ENCODE data around the gene TPCN1.

Gene TPCN1

DNA sequence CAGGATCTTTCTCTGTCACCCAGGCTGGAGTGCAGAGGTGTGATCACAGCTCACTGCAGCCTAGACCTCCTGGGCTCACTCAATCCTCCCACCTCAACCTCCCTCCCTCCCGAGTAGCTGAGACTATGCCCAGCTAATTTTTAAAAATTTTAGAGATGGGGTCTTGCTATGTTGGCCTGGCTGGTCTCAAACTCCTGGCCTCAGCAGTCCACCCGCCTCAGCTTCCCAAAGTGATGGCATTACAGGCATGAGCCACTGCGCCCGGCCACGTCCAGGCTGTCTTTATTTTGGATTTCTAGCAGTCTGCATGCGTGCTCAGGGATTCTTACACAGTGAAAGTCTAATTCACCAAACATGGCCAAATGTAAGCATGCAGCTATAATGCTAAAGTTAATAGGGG is 95.9 kb downstream of the TPCN1 start:
- DNase-seq = no peak

DNA sequence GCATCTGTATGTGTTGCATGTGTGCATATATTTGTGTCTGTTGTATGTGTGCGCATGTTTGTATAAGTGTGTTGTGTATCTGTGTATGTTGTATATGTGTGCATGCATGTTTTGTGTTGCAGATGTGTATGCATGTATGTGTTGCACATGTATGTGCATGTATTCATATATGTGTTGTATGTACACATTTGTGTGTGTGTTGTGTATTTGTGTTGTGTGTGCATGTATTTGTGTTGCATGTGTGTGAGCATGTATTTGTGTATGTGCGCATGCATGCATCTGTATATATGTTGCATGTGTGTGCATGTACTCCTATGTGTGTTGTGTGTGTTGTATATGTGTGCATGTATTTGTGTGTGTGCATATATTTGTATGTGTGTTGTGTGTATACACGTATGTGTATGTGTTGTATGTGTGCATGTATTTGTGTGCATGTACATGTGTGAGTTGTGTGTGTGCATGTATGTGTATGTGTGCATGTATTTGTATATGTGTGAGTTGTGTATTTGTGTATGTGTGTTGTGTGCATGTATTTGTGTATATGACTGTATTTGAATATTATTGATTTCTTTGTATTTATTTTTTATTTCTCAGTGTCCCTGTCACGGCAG is 96.9 kb downstream of the TPCN1 start:
- DNase-seq = no peak

DNA sequence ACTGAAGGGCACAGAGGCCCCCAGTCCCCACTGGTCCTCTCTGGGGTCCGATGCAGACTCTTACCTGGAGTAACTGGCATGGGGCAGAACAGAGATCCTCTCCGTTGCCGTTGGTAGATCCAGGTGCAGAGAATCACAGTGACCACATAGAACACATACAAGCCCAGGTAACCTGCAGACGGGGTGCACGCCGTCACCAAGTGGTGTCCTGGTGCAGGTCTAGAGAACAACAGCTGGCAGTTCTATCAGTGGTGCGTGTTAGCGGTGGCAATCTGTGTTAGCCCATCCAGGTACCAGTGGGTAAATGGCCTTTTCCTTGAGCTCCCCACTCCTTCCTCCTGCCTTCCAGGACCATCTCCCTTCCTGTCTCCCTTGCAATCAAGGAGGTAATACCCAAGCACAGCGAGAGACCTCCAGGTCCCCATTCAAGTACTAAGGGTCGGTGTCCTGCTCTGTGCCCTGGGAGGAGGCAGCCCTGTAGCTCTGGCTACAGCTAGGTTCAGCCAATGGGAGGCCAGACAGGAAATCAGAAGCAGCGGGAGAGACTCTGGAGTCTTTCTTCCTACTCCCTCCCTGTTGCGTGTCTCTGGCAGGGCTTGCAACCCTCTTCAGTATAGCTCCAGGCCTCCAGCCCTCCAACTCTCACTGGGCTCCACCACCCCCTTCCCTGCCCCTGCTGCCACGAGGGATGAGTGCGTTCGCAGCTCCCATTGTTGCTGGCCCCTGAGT is 97.8 kb downstream of the TPCN1 start:
- DNase-seq = no peak

DNA sequence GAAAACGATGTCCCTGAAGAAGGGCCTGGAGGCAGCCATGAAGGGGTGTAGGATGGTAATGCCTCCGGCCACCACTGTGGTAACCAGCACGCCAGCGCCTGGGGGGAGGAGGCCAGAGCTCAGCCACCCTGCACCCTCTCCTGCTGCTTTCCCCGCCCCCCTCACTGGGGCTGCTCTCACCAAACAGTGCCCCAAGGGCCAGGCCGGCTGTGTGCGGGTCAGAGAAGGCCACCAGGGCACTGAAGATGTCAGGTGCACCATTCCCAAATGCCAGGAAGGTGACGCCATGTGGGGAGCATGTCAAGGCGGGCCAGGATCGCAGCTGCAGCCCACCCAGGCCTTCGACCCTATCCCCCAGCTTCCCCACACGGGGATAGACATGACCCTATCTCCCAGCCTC is 99.1 kb downstream of the TPCN1 start:
- no peak for DNase-seq

DNA sequence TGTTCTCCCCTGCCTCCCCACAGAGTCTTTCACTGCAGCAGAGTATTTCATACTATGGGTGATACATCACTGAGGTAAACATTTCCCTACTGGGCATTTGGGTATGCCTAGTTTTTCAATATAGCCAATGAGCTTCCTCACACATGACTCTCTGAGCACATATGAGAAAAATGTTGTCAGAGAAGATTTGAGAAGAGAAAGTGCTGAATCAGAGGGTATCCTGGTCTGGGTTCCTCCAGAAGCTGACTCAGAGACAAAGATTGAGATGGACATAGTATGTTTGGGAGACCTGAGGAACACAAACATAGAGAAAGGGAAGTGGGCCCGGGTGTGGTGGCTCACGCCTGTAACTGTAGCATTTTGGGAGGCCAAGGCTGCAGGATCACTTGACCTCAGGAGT is 101.1 kb downstream of the TPCN1 start:
- peak; percentile 75 for DNase-seq

DNA sequence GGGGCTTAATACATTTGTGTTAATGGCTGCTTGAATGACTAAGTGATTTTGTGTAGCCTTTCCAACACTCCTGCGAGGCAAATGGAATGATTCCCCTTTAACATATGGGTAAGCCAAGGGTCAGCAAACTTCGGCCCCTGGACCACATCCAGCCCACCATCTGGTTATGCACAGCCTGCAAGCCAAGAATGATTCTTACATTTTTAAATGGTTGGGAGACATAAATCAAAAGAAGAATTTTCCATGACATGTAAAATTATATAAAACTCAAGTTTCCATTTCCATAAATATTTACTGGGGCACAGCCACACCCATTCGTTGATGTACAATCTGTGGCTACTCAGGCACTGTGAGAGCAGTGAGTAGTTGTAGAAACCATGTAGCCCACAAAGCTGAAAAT is 104.7 kb downstream of the TPCN1 start:
- peak; percentile 40 for DNase-seq

DNA sequence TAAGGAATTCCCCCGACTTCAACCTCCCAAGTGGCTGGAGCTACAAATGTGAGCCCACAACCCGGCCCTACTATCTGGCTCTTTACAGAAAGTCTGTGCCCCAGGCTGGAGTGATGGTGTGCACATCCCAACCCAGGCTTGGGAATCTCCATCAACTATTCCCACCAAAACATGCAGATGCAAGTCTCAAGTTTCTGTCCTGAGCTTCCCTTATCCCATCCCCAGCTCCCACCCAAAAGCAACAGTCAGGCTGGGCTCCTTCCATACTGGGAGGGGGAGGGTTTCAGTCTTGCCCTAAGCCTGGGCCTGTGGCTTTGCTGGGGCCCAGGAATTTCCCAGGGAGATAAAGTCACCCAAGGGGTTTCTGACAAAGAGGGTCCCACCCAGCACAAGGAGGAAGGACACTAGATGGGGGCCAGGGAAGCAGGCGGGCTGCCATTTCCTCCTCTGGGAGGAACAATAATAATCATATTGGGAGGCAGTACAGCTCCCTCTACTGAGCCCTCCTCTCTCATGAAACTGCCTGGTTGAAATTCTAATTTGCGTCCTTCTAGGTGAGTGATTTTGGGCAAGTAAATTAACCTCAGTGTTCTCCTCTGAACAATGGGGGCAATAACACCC is 105.6 kb downstream of the TPCN1 start:
- DNase-seq = no peak

DNA sequence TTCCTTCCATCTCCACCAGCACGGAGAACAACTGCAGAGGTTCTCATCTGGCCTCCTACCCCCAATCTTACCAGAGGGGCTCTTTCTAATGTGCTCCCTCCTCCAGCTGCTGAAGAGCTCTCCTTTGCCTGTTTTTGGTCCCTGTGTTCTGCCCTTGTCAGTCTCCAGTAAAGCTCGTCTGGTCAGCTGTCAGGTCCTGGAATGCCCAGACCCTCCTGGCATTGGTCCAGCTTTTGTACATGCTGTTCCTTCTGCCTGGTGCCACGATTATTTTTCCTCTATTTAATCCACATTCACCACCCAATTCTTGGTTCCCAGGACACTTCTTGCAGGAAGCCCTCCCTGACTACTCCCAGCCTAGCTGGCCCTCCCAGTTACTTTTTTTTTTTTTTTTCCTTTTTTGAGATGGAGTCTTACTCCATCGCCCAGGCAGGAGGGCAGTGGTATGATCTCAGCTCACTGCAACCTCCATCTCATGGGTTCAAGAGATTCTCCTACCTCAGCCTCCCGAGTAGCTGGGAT is 107.2 kb downstream of the TPCN1 start:
- no peak for DNase-seq

DNA sequence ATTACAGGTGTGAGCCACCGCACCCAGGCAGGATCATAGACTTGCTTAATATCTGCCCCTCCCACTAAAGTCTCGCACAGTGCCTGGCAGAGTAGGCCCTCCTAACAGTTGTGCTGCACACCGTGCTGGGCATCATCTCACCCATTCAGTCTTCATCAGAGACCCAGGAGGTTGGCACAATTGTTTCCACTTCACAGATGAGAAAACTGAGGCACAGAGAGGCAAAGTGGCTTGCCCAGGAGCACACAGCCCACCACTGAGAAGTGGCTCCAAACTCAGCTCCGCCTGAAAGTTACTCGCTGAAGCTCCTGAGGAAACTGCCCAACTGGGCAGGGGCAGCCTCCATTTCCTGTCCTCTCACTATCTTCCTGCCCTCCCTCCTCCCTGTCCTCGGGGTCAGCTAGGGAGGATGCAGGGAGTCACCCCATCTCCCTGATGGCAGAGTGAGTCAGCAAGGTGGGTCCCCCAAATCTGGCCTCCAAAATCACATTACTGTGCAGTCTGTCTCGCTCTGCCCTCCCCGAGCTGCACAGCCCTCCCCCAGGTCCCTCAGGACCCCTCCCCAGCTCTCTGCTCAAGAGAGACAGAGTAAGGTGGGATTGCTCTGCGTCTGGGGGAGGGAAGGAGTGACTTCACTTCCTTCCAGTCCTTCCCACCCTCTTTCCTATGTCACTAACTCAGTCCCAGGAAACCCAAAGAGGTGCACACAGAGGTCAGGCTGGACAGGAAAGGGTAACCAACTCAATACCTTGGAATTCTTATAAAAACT is 107.9 kb downstream of the TPCN1 start:
- DNase-seq = no peak

DNA sequence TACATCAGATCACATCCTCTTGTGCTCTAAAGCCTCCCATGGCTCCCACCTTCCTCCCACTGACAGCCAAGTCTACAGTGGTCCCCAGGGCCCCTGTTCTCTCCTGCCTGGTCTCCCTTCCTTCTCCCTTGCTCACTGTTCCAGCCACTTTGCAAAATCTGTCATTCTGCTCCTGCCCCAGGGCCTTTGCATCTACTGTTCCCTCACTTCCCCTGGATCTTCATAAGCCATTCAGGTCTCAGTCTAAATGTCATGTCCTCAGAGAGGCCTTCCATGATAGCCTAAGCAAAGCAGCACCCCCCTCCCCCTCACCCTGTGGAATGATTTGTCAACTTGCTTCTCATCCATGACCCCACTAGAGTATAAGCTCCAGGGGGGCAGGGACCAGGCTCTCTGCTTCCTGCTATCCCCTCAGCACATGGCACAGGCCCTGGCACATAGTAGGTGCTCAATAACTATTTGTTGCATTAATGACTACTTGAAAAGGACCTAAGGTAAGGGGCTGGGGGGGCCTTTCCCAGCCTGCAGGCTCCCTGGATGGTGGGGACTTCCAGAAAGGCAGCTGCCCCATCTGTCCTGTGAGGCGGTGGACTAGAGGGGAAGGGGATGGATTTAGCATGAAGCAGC is 108.6 kb downstream of the TPCN1 start:
- no peak for DNase-seq

DNA sequence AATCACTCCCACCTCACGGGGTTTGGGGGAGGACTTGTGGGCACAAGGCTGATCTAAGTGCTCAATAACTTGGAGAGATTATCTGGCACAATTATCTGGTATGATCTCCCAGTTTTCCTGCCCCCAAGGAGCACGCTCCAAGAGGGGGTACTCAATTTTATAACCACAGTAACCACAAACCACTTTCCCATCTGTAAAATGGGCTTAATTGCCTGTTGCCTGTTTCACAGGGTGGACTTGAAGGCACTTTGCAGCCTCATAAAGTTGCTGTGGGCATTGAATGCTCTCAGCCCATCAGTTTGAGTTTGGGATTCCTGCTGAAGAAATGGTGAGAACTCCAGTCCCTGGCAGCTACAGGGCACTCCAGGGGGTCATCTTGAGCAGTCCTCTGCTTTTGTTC is 109.2 kb downstream of the TPCN1 start:
- DNase-seq = no peak

DNA sequence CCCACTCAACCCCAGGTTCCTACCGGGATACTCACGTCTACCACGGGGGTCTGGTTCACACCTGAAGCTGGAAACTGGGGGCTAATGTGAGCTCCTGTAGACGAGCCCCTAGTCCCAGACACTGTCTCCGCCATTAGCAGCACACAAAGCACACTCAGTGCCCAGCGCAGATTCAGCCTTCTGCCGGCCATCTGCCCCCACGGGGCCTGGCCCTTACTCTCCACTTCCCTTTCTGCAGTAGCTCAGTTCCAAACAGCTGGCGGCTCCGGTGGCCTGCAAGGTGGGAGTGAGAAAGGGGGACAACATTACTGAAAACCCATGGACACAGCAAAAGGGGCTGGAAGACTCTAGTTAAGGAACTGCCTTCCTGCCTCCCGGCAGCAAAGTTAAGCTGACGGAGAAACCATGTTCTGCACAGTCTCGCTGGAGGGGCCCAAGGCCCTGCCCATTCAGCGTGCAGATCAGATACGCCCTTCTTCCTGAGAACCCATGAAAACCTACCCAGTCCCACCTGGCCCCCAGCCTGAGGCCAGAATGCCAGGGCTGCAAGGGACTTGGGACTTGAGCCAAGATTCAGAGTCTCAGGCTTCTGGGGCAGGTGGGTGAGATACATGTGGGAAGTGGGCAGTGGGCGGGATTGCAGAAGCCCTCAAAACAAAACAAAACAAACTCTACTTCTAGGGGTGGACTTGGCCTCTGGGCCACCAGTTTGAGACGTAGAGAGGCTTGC is 111.6 kb downstream of the TPCN1 start:
- no peak for DNase-seq

DNA sequence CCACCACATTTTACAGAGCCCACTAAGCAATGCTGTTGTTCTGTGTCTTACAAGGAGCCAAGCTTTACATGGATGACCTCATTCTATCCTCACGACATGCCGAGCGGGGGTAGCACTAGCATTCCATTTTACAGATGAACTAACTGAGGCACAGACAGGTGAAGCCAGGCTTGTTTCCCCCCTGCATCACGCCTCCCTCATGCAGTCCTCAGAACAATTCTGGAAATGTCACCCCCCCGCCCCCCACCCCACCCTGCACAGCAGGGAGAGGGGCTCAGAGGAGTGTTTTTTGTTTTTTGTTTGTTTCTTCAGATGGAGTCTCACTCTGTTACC is 112.1 kb downstream of the TPCN1 start:
- DNase-seq = no peak

DNA sequence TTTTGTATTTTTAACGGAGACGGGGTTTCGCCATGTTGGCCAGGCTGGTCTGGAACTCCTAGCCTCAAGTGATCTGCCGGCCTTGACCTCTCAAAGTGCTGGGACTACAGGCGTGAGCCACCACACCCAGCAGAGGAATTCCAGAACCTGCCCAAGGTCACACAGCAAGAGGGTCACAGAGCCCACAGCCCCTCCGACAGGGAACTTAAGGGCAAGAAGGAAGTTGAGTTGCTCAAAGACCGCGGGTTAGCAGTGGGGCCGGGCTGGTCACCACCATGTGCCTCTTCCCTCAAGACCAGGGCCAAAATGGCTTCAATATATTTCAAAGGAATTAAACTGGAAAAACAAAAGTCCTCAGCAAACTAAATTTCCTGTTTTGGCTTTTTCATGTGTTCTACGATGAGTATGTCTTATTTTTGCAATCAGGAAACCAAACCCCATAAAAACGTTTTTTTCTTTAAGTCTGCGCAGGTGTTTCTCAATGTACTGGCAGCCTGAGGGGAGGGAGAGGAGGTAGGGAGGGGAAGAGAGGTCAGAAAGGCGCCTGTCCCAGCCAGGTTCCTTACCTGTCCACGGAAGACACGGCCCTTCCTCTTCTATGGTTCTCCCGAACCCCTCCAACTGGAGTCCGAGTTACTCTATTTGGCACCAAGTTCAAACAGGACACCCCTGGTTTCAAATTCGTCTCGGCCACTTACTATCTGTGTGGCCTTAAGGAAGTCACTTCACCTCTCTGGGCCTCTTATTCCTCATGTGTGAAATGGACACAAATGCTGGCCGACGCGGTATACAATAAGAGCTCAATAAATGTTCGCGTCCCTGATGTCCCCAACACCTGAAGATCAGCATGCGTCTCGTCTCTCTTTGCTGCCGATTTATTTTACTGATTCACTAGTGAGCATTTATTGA is 112.9 kb downstream of the TPCN1 start:
- DNase-seq = no peak

DNA sequence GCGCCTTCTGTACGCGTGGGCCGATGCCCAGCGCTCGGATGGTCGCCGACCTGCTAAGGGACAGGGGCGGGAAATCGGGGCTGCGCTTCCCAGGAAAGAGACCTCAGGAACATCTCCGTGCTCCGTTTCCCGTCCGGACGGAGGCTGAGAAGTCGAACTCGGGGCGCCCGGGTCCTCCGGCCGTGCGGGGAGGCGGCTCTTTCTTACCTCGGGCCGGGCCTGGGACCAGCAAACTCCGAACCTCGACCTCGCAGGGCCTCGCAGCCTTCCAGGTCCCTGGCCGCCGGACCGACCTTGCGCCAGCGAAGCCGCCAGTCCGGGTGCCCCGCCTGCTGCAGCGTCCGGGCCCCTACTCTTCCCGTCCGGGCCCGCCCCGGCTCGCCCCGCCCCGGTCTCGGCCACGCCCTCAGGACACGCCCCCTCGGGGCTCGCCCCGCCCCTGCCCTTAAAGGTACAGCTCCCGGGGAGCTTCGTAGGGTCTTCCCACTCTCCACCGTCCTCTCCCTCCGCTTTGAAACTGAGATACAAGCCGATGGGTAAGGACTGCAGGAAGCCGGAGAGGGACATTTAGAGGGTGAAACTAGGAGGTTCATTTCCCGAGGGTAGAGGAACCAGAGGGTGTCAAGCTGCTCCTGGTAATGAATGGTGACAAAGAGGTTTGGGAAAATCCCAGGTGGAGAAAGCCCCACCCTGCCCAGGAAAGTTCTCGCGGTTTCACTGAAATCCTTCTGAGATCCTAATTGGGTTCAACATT is 113.7 kb downstream of the TPCN1 start, which contains the start of gene SLC8B1:
Gene SLC8B1 (minus strand): TSS at position 324 of the 754 bp plus-strand sequence. CDS start 2,231 bp downstream, outside the sequence.
- peak; percentile 77 for DNase-seq

DNA sequence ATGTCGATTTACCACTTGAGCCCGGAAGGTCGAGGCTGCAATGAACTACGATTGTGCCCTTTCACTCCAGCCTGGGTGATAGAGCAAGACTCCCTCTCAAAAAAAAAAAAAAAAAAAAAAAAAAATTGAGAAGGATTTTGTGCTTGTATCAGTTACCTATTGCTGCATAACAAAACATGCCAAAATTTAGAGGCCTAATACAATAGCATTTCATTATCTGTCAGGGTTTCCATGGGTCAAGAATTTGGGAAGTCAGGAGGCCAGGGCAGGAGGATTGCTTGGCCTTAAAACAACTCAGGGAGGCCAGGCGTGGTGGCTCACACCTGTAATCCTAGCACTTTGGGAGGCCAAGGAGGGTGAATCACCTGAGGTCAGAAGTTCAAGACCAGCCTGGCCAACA is 118.3 kb downstream of the TPCN1 start:
- DNase-seq = no peak

DNA sequence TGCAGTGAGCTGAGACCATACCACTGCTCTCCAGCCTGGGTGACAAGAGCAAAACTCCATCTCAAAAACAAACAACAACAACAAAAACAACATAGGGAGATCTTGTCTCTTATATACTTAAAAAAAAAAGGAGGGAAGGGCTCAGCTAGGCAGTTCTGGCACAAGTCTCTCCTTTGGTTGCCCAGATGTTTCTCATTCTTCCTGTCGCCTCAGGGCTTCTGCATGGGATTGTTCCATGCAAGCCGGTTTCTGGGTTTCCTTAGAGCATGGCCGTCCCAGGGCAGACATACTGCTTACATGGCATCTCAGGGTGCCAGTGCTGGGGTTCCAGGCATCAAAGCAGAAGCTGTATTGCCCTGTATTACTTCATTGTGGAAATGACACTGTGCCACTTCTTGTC is 118.8 kb downstream of the TPCN1 start:
- no peak for DNase-seq

DNA sequence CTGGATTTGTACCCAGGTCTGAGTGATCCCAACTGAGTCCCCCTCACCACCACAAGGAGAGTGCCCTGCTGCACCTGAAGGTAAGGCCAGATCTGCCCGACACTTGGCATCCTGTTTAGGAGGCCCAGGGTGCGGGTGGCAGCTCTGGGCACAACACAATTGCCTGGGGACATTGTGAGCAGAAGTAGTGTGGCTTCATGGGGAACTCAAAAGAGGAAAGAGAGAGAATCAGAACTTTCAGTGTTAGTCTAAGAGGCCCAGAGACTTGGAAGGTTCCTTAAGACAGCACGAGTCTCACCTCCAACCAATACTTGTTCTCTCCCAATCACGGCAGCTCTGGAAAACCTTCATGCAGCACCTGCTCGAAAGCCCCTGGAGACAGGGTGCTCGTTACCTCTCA is 120.3 kb downstream of the TPCN1 start:
- no peak for DNase-seq

DNA sequence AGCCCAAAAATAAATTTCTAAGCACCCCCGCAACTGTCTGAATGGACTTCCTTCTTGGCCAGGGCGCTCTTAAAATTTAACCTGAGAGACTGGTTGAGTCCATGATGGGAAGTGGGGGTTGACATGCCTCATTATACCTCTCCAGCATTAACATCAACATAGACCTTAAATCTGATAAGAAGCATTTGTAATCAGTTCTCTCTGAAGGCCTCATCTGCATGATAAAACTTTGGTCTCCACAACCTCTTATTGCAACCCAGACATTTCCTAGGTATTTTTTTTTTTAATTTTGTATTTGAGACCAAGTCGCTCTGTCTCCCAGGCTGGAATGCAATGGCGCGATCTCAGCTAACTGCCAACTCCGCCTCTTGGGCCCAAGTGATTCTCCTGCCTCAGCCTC is 124.1 kb downstream of the TPCN1 start:
- no peak for DNase-seq

DNA sequence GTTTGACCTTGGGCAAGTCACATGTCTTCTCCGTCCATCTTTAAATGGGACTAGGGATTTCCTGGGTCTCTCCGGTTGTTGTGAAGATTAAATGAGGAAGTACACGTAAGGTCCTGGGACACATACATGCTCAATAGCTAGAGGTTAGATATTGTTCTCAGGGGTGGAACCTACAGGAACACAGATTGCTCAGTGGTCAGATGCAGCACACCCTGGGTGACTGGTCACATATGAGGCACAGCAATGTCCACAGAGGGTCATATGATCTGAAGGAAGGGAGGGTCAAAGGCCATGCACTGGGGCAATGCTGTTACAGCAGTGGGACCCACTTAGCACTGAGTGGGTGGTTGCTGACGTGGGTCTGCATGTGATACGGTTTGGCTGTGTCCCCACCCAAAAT is 125.1 kb downstream of the TPCN1 start:
- DNase-seq = no peak
